GM12878 (cell line): ENCODE results near the gene S100B. TPM values are rescaled to one million over a fixed set of nuclear protein-coding genes. Genes with fewer than 3 reads are reported as not detected.

ENCODE experiments used
- BCL11A ChIP-seq: IDR thresholded peaks from 2 replicates; pipeline ENCODE4 v1.6.1; 2011; ENCODE audit warnings: low read depth, low read length
- BCL3 ChIP-seq: IDR thresholded peaks from 2 replicates; pipeline ENCODE4 v1.6.1; 2011; ENCODE audit warnings: borderline replicate concordance, low read depth, mild to moderate bottlenecking, moderate library complexity, low read length; ENCODE audit not compliant: insufficient read depth, poor library complexity, severe bottlenecking
- CBX5 ChIP-seq: sonication (generic); IDR thresholded peaks from 2 replicates; pipeline ENCODE4 v1.6.1; 2016; ENCODE audit warnings: low read depth, moderate library complexity, mild to moderate bottlenecking, inconsistent platforms
- CEBPZ ChIP-seq: fragments of 150-350 bp; IDR thresholded peaks from 2 replicates; pipeline ENCODE4 v1.6.1; 2016; ENCODE audit warnings: low read depth, low read length
- CHD2 ChIP-seq: IDR thresholded peaks from 2 replicates; pipeline ENCODE4 v1.6.1; 2011; ENCODE audit warnings: low read depth, low read length, improper control_type of control experiment, borderline replicate concordance
- CHD4 ChIP-seq: fragments of 200-600 bp; sonication (generic); IDR thresholded peaks from 2 replicates; pipeline ENCODE4 v1.6.1; 2016; ENCODE audit warnings: mild to moderate bottlenecking
- FOS ChIP-seq: IDR thresholded peaks from 3 replicates; pipeline ENCODE4 v1.6.1; 2011; ENCODE audit warnings: borderline replicate concordance; ENCODE audit not compliant: insufficient read length; ENCODE audit errors: extremely low read depth
- FOXK2 ChIP-seq: fragments of 450-650 bp; IDR thresholded peaks from 2 replicates; pipeline ENCODE4 v1.6.1; 2017; ENCODE audit warnings: mild to moderate bottlenecking, moderate library complexity
- GABPA ChIP-seq: IDR thresholded peaks from 2 replicates; pipeline ENCODE4 v1.6.1; 2014; ENCODE audit warnings: antibody characterized with exemption, low read depth, mild to moderate bottlenecking, inconsistent platforms
- HDGF ChIP-seq: fragments of 450-650 bp; IDR thresholded peaks from 2 replicates; pipeline ENCODE4 v1.6.1; 2016; ENCODE audit warnings: antibody characterized with exemption
- IRF3 ChIP-seq: fragments of 450-650 bp; IDR thresholded peaks from 2 replicates; pipeline ENCODE4 v1.6.1; 2014; ENCODE audit warnings: mild to moderate bottlenecking
- JUNB ChIP-seq: IDR thresholded peaks from 2 replicates; pipeline ENCODE4 v1.6.1; 2016; ENCODE audit warnings: antibody characterized with exemption, mild to moderate bottlenecking
- NBN ChIP-seq: fragments of 450-650 bp; IDR thresholded peaks from 2 replicates; pipeline ENCODE4 v1.6.1; 2016
- NFXL1 ChIP-seq: fragments of 450-650 bp; IDR thresholded peaks from 2 replicates; pipeline ENCODE4 v1.6.1; 2017; ENCODE audit warnings: antibody characterized with exemption, mild to moderate bottlenecking, borderline replicate concordance
- RELA ChIP-seq: fragments of 450-650 bp; IDR thresholded peaks from 2 replicates; pipeline ENCODE4 v1.8.0; 2014; ENCODE audit warnings: borderline replicate concordance; ENCODE audit not compliant: partially characterized antibody
- SIX5 ChIP-seq: IDR thresholded peaks from 2 replicates; pipeline ENCODE4 v1.6.1; 2011; ENCODE audit warnings: mild to moderate bottlenecking, low read depth, low read length, moderate library complexity; ENCODE audit not compliant: severe bottlenecking
- STAT3 ChIP-seq: IDR thresholded peaks from 2 replicates; pipeline ENCODE4 v1.6.1; 2011; ENCODE audit warnings: low read depth, low read length, improper control_type of control experiment
- SUPT20H ChIP-seq: IDR thresholded peaks from 2 replicates; pipeline ENCODE4 v1.6.1; 2011; ENCODE audit warnings: low read depth, mild to moderate bottlenecking, low read length, moderate library complexity, borderline replicate concordance; ENCODE audit not compliant: control insufficient read depth
- ZNF207 ChIP-seq: fragments of 450-650 bp; IDR thresholded peaks from 2 replicates; pipeline ENCODE4 v1.6.1; 2014; ENCODE audit warnings: antibody characterized with exemption, mild to moderate bottlenecking, borderline replicate concordance
- ZNF24 ChIP-seq: fragments of 450-650 bp; IDR thresholded peaks from 2 replicates; pipeline ENCODE4 v1.6.1; 2017; ENCODE audit warnings: antibody characterized with exemption, mild to moderate bottlenecking
- polyA plus RNA-seq, 11 experiments: library from polyadenylated mRNA; depleted of rRNA in 4 of 11; unstranded in 6 of 11; stranded (reverse) in 5 of 11; fragments of >200 nt; fragmentation: Nextera tagmentation in 4 of 11; fragmentation: Illumina TruSeq in 1 of 11; extraction: Ambion mirVana in 4 of 11; extraction: Trizol in 1 of 11; gene quantifications; 1 replicate in 1 of 11; 2 replicates in 10 of 11; pipeline versions ENCODE4 v1.2.1 to v1.2.3, GENCODE V29; 2011 to 2016; ENCODE audit warnings: inconsistent platforms in 2 of 11, missing spikeins in 2 of 11, low read depth in 1 of 11
- total RNA-seq, 4 experiments: library from RNA; depleted of rRNA in 3 of 4; stranded (reverse); fragments of >200 nt in 3 of 4; fragmentation: Illumina TruSeq in 1 of 4; extraction: Trizol in 1 of 4; gene quantifications; 2 replicates each; pipeline versions ENCODE4 v1.2.1 to v1.2.3, GENCODE V29; 2013 to 2021

S100B gene
- total and polyA plus RNA-seq, 10 of the 15 experiments (the other 5 are each of a cell fraction or from before 2014, with no cell fraction given) = 0.11 to 0.22 TPM; not detected in 8

- no peak for TF ChIP-seq CHD2
- no peak for TF ChIP-seq SUPT20H
- no peak for TF ChIP-seq BCL11A
- TF ChIP-seq JUNB = peak; percentile 82
- no peak for TF ChIP-seq CHD4
- no peak for TF ChIP-seq SIX5
- TF ChIP-seq GABPA = no peak
- TF ChIP-seq CEBPZ = no peak
- TF ChIP-seq IRF3 = no peak
- TF ChIP-seq HDGF = no peak
- no peak for TF ChIP-seq ZNF24
- TF ChIP-seq NFXL1 = no peak
- TF ChIP-seq BCL3 = no peak
- no peak for TF ChIP-seq FOXK2
- no peak for TF ChIP-seq CBX5
- no peak for TF ChIP-seq FOS
- TF ChIP-seq ZNF207 = no peak
- TF ChIP-seq STAT3 = no peak
- TF ChIP-seq RELA = no peak
- TF ChIP-seq NBN = no peak
Observed at GRCh38 chr21:46608672-46609111, 3.8 kb upstream of the S100B start (continued).
